Measurements from ENCODE around the gene KIF23.
"Not testable (repeated sequence)": the region's sequence is repeated elsewhere in the genome, so short reads cannot be mapped to it uniquely, and the experiment has no call there.

KIF23 gene

GRCh38 chr15:69435985-69436384, 21.8 kb downstream of the KIF23 start:
- DNase-seq (ENCODE audit: low spot score), result no peak

GRCh38 chr15:69436951-69437350, 22.8 kb downstream of the KIF23 start:
- no peak for DNase-seq (ENCODE audit: low spot score)

- DNase-seq (ENCODE audit: low spot score), result no peak
Observed at GRCh38 chr15:69439623-69440022, 25.5 kb downstream of the KIF23 start.

GRCh38 chr15:69443032-69443611, 29.0 kb downstream of the KIF23 start:
- DNase-seq (ENCODE audit: low spot score), result no peak

- DNase-seq (ENCODE audit: low spot score), result no peak
Observed at GRCh38 chr15:69444686-69445085, 30.5 kb downstream of the KIF23 start.

- DNase-seq (ENCODE audit: low spot score), result no peak
Observed at GRCh38 chr15:69446953-69447352, 32.8 kb downstream of the KIF23 start.

GRCh38 chr15:69450221-69450620, 36.1 kb downstream of the KIF23 start:
- not testable (repeated sequence) for DNase-seq (ENCODE audit: low spot score)

- no peak for DNase-seq (ENCODE audit: low spot score)
Observed at GRCh38 chr15:69450968-69451695, 37.0 kb downstream of the KIF23 start.

GRCh38 chr15:69451951-69452691, 38.0 kb downstream of the KIF23 start:
- peak; percentile 33 for DNase-seq (ENCODE audit: low spot score)

GRCh38 chr15:69452692-69453521, 38.8 kb downstream of the KIF23 start, which contains the start of gene RPLP1:
RPLP1 (plus strand) TSS chr15:69452818; CDS start chr15:69452949, 131 bp downstream.
- peak; percentile 98 for DNase-seq (ENCODE audit: low spot score)

GRCh38 chr15:69454953-69455352, 40.8 kb downstream of the KIF23 start:
- DNase-seq (ENCODE audit: low spot score), result no peak

GRCh38 chr15:69456208-69457166, 42.3 kb downstream of the KIF23 start:
- DNase-seq (ENCODE audit: low spot score), result no peak

- no peak for DNase-seq (ENCODE audit: low spot score)
Observed at GRCh38 chr15:69457304-69458280, 43.4 kb downstream of the KIF23 start.

- DNase-seq (ENCODE audit: low spot score), result no peak
Observed at GRCh38 chr15:69459066-69459465, 44.9 kb downstream of the KIF23 start.

- no peak for DNase-seq (ENCODE audit: low spot score)
Observed at GRCh38 chr15:69460481-69460880, 46.3 kb downstream of the KIF23 start.

GRCh38 chr15:69462030-69462492, 47.9 kb downstream of the KIF23 start:
- peak; percentile 41 for DNase-seq (ENCODE audit: low spot score)

- DNase-seq (ENCODE audit: low spot score), result peak; percentile 99
Observed at GRCh38 chr15:69462493-69463181, 48.5 kb downstream of the KIF23 start.

GRCh38 chr15:69463182-69463756, 49.1 kb downstream of the KIF23 start:
- no peak for DNase-seq (ENCODE audit: low spot score)

GRCh38 chr15:69465253-69465652, 51.1 kb downstream of the KIF23 start:
- no peak for DNase-seq (ENCODE audit: low spot score)

Measured in LoVo (cell line).